AG04449 (cell line): ENCODE data around the gene HAO2.

ENCODE experiments used
- CTCF ChIA-PET: fragments of 350-600 bp; formaldehyde crosslinking; extraction: SDS; loops from one replicate; lab custom pipeline; 2021; ENCODE audit warnings: antibody characterized with exemption; lab: Yijun Ruan, JAX
- POLR2A ChIA-PET: fragments of 400-600, 350-600 bp; formaldehyde crosslinking; extraction: SDS; loops from one replicate; lab custom pipeline; 2020; ENCODE audit warnings: antibody characterized with exemption, inconsistent platforms; lab: Yijun Ruan, JAX
- DNase-seq: peaks from one replicate; pipeline ENCODE4 v3.0.0-alpha.2; 2010; ENCODE audit warnings: low read depth, low spot score
- H3K4me3 ChIP-seq: 2 replicates; pipeline ENCODE4 v1.5.1; 2011; ENCODE audit warnings: low read depth, mild to moderate bottlenecking, control low read depth, low read length
- TF ChIP-seq, protein P1 (sequence below): IDR thresholded peaks from one replicate; pipeline ENCODE4 v1.5.1; 2011; ENCODE audit warnings: mild to moderate bottlenecking, moderate library complexity, low read length, control low read depth, inconsistent platforms; ENCODE audit not compliant: insufficient read depth; ENCODE audit errors: missing control alignments

Gene HAO2

DNA sequence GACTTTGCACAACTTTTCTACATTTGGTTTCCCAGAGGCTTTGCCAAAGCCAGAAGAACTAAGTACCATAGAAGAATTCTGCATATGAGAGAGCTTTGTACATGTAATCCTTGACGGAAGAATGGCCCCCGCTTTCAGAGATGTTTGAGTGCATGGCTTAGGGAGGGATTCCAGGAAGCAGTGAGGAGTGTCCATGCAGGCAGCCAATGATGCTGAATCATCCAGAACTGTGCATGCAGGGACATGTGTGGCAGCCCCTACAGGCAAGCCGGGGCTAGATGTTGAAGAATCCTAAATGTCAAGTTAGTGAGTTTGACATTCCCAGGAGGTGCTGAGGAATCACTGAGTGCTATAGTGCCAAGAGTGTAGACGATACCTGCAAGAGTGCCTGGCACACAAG lies 9.9 kb upstream of the HAO2 start:
- ChIA-PET POLR2A (no interaction called here), CTCF (interaction anchor here (0.9 to 1.5 kb wide), 2 partner anchors 9 to 83 kb away, joined by 3 to 8 read pairs; no protein-coding TSS in a partner anchor)
- DNase-seq = no peak
- no peak overlapping the region for H3K4me3 ChIP-seq
- TF ChIP-seq, protein P1, sequence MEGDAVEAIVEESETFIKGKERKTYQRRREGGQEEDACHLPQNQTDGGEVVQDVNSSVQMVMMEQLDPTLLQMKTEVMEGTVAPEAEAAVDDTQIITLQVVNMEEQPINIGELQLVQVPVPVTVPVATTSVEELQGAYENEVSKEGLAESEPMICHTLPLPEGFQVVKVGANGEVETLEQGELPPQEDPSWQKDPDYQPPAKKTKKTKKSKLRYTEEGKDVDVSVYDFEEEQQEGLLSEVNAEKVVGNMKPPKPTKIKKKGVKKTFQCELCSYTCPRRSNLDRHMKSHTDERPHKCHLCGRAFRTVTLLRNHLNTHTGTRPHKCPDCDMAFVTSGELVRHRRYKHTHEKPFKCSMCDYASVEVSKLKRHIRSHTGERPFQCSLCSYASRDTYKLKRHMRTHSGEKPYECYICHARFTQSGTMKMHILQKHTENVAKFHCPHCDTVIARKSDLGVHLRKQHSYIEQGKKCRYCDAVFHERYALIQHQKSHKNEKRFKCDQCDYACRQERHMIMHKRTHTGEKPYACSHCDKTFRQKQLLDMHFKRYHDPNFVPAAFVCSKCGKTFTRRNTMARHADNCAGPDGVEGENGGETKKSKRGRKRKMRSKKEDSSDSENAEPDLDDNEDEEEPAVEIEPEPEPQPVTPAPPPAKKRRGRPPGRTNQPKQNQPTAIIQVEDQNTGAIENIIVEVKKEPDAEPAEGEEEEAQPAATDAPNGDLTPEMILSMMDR = no peak

DNA sequence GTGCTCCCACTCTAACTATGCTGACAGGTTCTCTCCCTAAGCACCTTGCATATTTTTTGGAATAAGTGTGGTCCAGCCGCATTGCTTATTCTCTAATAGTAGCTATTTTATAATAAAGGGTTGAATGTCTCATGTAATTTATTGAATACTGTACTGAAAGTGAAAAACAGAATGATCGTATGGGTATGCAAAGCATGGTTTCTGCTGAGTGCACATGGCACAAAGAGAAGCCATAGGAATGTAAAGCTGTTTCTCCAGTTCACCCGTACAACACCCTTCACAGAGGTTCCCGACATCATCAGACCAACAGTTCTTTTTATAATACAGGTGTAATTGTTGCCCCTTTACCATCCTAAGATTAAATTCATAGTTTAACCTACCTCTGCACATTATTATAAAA lies 8.9 kb upstream of the HAO2 start:
- TF ChIP-seq, protein P1 = no peak
- no peak overlapping the region for H3K4me3 ChIP-seq
- ChIA-PET CTCF (interaction anchor here (3.5 kb wide), 1 partner anchor 85 kb away, joined by 9 read pairs; no protein-coding TSS in a partner anchor), POLR2A (no interaction called here)
- no peak for DNase-seq

DNA sequence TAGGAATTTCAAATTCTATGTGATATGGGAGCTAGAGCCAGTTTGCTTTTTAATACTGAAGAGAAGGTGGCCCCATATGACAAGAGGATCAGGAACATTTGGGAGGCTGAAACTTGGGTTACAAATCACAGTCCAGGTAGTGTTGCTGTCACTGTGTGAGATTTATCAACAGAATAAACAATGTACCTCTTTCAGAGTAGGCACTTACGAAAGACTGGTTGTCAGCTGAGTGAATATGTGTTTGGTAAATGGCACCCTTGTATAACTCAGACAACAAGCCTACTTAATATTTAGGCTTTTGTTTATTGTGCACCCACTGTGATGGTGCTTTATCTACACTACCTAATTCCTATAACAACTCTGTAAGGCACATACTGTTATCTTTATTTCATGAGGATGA lies 7.4 kb upstream of the HAO2 start:
- CTCF ChIA-PET = interaction anchor here (3.5 kb wide), 1 partner anchor 86 kb away, joined by 9 read pairs; no protein-coding TSS in a partner anchor

DNA sequence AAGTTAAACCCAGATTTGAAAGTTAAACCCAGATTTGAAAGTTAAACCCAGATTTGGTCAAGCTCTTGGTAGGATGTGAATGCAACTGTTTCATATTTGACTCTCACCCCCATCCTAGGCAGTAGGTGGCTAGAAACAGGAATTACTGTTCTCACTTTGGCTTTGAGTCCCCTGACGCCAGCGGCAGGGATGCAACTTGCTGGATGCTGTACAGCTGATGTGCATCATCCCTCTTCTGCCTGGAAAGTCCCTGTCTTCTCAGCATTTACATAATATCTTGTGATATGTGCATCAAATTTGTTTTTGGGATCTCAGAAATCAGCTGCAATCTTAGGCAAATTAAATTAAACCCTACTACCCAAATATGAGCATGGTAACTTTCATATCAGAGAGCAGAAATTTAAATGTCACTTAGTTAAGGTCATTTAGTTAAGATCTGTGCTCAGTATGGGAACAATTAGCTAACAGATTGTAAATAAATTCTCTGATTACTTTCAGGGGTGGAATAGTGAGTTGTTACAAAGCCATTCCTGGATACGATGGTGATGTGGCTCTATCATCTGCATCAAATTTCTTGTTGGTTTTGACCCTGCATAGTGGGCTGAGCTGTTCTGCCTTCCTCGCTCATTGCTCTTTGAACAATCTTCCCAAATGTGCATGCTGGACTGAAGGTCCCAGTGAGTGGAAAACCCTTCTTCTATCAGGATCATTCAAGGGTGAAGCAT lies 6.8 kb upstream of the HAO2 start:
- TF ChIP-seq, protein P1 = no peak
- no peak for DNase-seq
- ChIA-PET POLR2A (no interaction called here), CTCF (interaction anchor here (3.5 kb wide), 1 partner anchor 87 kb away, joined by 9 read pairs; no protein-coding TSS in a partner anchor)
- H3K4me3 ChIP-seq = no peak overlapping the region

More for the DNA sequence above, 7.4 kb upstream of the HAO2 start:
- H3K4me3 ChIP-seq = no peak overlapping the region
- no peak for DNase-seq
- TF ChIP-seq, protein P1 = no peak
- POLR2A ChIA-PET = no interaction called here

DNA sequence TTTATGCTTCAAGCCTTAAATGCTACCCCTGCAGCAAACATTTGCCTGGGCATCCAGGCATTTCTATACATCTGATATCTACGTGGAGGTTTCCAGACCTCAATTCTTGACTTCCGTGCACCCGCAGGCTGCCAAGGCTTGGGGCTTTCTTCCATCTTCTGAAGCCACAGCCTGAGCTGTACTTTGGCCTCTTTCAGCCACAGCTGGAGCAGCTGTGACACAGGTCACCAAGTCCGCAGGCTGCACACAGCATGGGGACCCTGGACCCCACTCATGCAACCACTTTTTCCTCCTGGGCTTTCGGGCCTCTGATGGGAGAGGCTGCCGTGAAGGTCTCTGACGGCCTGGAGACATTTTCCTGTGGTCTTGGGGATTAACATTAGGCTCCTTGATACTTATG lies 5.4 kb upstream of the HAO2 start:
- DNase-seq = no peak
- CTCF ChIA-PET = interaction anchor here (3.5 kb wide), 1 partner anchor 88 kb away, joined by 9 read pairs; no protein-coding TSS in a partner anchor
- TF ChIP-seq, protein P1 = no peak
- POLR2A ChIA-PET = no interaction called here
- H3K4me3 ChIP-seq = no peak overlapping the region

DNA sequence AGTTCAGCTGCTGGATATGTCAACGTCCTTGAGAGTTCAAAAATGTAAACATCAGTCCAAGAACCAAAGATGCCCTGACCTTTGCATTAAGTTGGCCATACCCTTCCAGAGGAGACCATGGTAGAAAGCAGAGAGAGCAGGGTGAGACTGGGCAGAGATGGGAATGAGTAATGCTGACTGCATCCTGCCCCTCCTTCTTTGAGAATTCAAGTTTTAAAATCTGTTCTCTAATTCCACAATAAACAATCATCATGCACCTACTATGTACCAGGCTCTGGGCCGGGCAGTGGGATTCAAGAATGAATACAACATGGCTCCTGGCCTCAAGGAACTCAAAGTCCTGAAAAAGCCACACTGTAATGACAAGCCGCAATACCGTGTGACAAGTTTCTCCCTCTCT lies 3.9 kb upstream of the HAO2 start:
- ChIA-PET POLR2A (no interaction called here), CTCF (interaction anchor here (1.2 to 4.7 kb wide), 2 partner anchors 79 to 90 kb away, joined by 3 to 99 read pairs; no protein-coding TSS in a partner anchor)
- no peak overlapping the region for H3K4me3 ChIP-seq
- TF ChIP-seq, protein P1 = no peak
- DNase-seq = no peak
